HG03060 (cell line): ENCODE data around the gene LRPAP1.
"Not testable (repeated sequence)": the region's sequence is repeated elsewhere in the genome, so short reads cannot be mapped to it uniquely, and the experiment has no call there.

ENCODE experiments used
- ATAC-seq: cut with Tn5 transposase; IDR thresholded peaks from one replicate; pipeline ENCODE4 v1.9.1; 2021; ENCODE audit warnings: low read depth, moderate number of reproducible peaks; ENCODE audit not compliant: unreplicated experiment

Gene LRPAP1

GRCh38 chr4:3520796-3521600, 11.2 kb downstream of the LRPAP1 start:
- ATAC-seq = no peak

- no peak for ATAC-seq
Observed at GRCh38 chr4:3520276-3520675, 11.9 kb downstream of the LRPAP1 start.

- ATAC-seq = no peak
Observed at GRCh38 chr4:3519468-3520264, 12.6 kb downstream of the LRPAP1 start.

- ATAC-seq = no peak
Observed at GRCh38 chr4:3518941-3519340, 13.3 kb downstream of the LRPAP1 start.

- ATAC-seq = no peak
Observed at GRCh38 chr4:3518511-3518880, 13.7 kb downstream of the LRPAP1 start.

- ATAC-seq = no peak
Observed at GRCh38 chr4:3517731-3518510, 14.3 kb downstream of the LRPAP1 start.

GRCh38 chr4:3516836-3517730, 15.1 kb downstream of the LRPAP1 start:
- no peak for ATAC-seq

- no peak for ATAC-seq
Observed at GRCh38 chr4:3516061-3516835, 16.0 kb downstream of the LRPAP1 start.

GRCh38 chr4:3515646-3516045, 16.6 kb downstream of the LRPAP1 start:
- no peak for ATAC-seq

- ATAC-seq = no peak
Observed at GRCh38 chr4:3514806-3515501, 17.3 kb downstream of the LRPAP1 start.

- no peak for ATAC-seq
Observed at GRCh38 chr4:3514221-3514780, 17.9 kb downstream of the LRPAP1 start.

- ATAC-seq = no peak
Observed at GRCh38 chr4:3513807-3514206, 18.4 kb downstream of the LRPAP1 start.

- ATAC-seq = no peak
Observed at GRCh38 chr4:3512719-3513118, 19.5 kb downstream of the LRPAP1 start.

- ATAC-seq = no peak
Observed at GRCh38 chr4:3512279-3512678, 19.9 kb downstream of the LRPAP1 start.

- not testable (repeated sequence) for ATAC-seq
Observed at GRCh38 chr4:3511601-3512000, 20.6 kb downstream of the LRPAP1 start.

- ATAC-seq = no peak
Observed at GRCh38 chr4:3511187-3511586, 21.0 kb downstream of the LRPAP1 start.

GRCh38 chr4:3510481-3510880, 21.7 kb downstream of the LRPAP1 start:
- no peak for ATAC-seq

- no peak for ATAC-seq
Observed at GRCh38 chr4:3508542-3508941, 23.7 kb downstream of the LRPAP1 start.
